ENCODE data around the gene SMTN.

- TF ChIP-seq POLR2A (IDR thresholded peaks at IDR 0.05) (no peak), CTCF (IDR thresholded peaks at IDR 0.05) (no peak)
These were observed 3.0 kb downstream of the SMTN start for GRCh38 chr22:31083923-31084810.
